ENCODE results near the gene IQGAP2. TPM values are rescaled to one million over a fixed set of nuclear protein-coding genes. Genes with fewer than 3 reads are reported as not detected.

The IQGAP2 gene
- total RNA-seq, result 1.6 and 6.4 TPM in 2 replicates

GRCh38 chr5:76402886-76403765 is at the start of gene IQGAP2:
TSS of gene IQGAP2 (plus strand) at chr5:76403285. CDS start at chr5:76403546, 261 bp downstream.

GRCh38 chr5:76622973-76623596 is 220.0 kb downstream of the IQGAP2 start, which contains the start of gene F2RL2:
TSS of gene F2RL2 (minus strand) at chr5:76623403. CDS start at chr5:76623230, 173 bp downstream.

DNA sequence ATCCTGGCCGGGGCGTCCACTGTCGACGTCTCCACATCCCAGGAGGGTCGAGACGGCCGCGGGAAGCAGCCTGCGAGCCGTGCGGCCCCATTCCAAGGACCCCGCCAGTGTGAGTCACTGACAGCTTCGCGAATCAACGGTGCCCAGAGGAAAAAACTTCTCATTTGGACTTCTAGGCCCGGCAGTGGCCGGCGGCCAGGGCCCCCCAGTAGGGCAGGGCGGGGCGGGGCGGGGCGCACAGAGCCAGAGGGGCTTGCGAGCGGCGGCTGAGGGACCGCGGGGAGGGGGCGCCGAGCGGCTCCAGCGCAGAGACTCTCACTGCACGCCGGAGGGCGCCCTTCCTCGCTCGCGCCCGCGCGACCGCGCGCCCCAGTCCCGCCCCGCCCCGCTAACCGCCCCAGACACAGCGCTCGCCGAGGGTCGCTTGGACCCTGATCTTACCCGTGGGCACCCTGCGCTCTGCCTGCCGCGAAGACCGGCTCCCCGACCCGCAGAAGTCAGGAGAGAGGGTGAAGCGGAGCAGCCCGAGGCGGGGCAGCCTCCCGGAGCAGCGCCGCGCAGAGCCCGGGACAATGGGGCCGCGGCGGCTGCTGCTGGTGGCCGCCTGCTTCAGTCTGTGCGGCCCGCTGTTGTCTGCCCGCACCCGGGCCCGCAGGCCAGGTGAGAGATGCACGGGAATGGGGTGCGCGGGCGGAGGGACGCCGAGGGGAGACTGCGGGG is 312.8 kb downstream of the IQGAP2 start, which contains the start of gene F2R:
TSS of gene F2R (plus strand) at position 391 of the 720 bp plus-strand sequence. CDS start at position 573, 182 bp downstream.

Other genes with a start within 250 kb of the IQGAP2 start
- under 0.01 and 0.11 TPM in 2 replicates for gene F2RL2, start 220.1 kb downstream of the IQGAP2 start, total RNA-seq

Data from dermis lymphatic vessel endothelial cell (primary cell).